ENCODE measurements around the gene CHRNB4.

CHRNB4 gene

DNA sequence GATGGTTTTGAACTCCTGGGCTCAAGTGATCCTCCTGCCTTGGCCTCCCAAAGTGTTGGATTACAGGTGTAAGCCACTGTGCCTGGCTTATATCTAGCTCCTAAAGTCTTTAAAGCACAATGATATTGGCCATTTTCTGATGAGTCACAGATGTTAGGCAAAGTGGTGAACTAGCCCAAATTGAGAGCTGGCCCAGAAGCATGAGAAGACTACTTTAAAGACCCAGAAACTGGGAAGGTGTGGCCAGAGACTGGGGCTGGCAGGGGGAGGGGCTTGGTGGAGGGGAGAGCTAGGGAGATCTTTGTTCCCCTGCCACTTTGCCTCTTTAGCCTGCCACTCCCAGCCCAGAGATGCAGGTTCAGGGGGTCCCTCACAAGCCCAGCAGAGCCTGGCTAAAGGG is 41.8 kb downstream of the CHRNB4 start:
- no peak for TF ChIP-seq POLR2A (IDR thresholded peaks at IDR 0.05; ENCODE audit: extremely low read depth, insufficient read length)
- TF ChIP-seq, protein P1, sequence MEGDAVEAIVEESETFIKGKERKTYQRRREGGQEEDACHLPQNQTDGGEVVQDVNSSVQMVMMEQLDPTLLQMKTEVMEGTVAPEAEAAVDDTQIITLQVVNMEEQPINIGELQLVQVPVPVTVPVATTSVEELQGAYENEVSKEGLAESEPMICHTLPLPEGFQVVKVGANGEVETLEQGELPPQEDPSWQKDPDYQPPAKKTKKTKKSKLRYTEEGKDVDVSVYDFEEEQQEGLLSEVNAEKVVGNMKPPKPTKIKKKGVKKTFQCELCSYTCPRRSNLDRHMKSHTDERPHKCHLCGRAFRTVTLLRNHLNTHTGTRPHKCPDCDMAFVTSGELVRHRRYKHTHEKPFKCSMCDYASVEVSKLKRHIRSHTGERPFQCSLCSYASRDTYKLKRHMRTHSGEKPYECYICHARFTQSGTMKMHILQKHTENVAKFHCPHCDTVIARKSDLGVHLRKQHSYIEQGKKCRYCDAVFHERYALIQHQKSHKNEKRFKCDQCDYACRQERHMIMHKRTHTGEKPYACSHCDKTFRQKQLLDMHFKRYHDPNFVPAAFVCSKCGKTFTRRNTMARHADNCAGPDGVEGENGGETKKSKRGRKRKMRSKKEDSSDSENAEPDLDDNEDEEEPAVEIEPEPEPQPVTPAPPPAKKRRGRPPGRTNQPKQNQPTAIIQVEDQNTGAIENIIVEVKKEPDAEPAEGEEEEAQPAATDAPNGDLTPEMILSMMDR (IDR thresholded peaks at IDR 0.05; ENCODE audit: low read depth, low read length), result no peak
- TF ChIP-seq, protein P2, sequence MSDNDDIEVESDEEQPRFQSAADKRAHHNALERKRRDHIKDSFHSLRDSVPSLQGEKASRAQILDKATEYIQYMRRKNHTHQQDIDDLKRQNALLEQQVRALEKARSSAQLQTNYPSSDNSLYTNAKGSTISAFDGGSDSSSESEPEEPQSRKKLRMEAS (IDR thresholded peaks at IDR 0.05; ENCODE audit: low read depth, low read length), result no peak
- TF ChIP-seq MYC (IDR thresholded peaks at IDR 0.05; ENCODE audit: low read depth, low read length), result no peak
- peak; percentile 22 for DNase-seq (ENCODE audit: low read depth)
- H3K4me3 ChIP-seq (ENCODE audit: low read depth, low read length), result no peak overlapping the region

DNA sequence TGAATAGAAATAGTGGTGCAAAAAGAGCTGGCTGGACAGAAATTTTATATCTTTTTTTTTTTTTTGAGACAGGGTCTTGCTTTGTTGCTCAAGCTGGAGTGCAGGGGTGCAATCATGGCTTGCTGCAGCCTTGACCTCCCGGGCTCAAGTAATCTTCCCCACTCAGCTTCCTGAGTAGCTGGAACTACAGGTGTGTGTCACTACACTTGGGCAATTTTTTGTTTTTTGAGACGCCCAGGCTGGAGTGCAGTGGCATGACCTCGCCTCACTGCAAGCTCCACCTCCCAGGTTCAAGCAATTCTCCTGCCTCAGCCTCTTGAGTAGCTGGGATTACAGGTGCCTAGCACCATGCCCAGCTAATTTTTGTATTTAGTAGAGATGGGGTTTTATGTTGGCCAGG is 42.7 kb downstream of the CHRNB4 start:
- no peak overlapping the region for H3K4me3 ChIP-seq (ENCODE audit: low read depth, low read length)
- TF ChIP-seq, protein P1 (IDR thresholded peaks at IDR 0.05; ENCODE audit: low read depth, low read length), result no peak
- TF ChIP-seq POLR2A (IDR thresholded peaks at IDR 0.05; ENCODE audit: extremely low read depth, insufficient read length) (no peak), MYC (IDR thresholded peaks at IDR 0.05; ENCODE audit: low read depth, low read length) (no peak)
- TF ChIP-seq, protein P2 (IDR thresholded peaks at IDR 0.05; ENCODE audit: low read depth, low read length), result no peak
- no peak for DNase-seq (ENCODE audit: low read depth)

DNA sequence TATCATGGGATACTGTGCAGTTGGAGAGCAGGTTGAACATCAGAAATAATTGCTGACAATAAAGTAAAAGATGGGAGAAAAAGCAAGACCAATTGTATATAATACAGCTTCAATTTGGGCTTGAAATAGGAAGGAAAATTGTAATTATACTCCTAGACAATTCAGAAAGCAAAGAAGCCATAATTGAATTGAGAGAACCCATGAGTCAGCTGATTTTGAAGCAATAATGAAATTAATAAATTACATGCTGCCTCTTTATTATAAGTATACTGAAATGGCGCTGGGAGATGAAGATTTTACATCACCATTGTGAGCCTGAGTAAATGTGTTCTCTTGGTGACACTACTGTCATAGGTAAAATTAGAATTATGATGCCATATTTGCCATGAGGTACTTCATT is 43.4 kb downstream of the CHRNB4 start:
- H3K4me3 ChIP-seq (ENCODE audit: low read depth, low read length), result no peak overlapping the region
- DNase-seq (ENCODE audit: low read depth), result no peak
- TF ChIP-seq MYC (IDR thresholded peaks at IDR 0.05; ENCODE audit: low read depth, low read length) (no peak), POLR2A (IDR thresholded peaks at IDR 0.05; ENCODE audit: extremely low read depth, insufficient read length) (no peak)
- TF ChIP-seq, protein P1 (IDR thresholded peaks at IDR 0.05; ENCODE audit: low read depth, low read length), result no peak
- TF ChIP-seq, protein P2 (IDR thresholded peaks at IDR 0.05; ENCODE audit: low read depth, low read length), result no peak

DNA sequence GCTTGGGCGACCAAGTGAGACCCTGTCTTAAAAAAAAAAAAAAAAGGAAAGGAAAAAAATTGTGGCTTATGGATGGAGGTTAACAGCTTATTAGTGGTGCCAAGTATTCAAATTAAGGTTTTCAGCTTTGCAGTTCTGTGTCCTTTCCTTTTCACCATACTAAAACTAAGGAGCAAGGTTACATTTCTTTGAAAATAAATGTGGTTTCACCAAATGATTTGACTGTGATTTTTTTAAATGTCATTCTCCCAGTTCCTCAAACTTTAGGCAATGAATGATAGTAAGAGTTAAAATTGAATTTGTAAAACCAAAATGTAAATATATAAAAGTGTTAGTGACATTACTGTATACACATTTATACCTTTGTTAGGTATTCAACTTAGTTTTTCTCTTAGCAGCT is 66.1 kb downstream of the CHRNB4 start:
- no peak for DNase-seq (ENCODE audit: low read depth)
- no peak for TF ChIP-seq MYC (IDR thresholded peaks at IDR 0.05; ENCODE audit: low read depth, low read length)
- TF ChIP-seq, protein P2 (IDR thresholded peaks at IDR 0.05; ENCODE audit: low read depth, low read length), result no peak
- TF ChIP-seq, protein P1 (IDR thresholded peaks at IDR 0.05; ENCODE audit: low read depth, low read length), result no peak
- H3K4me3 ChIP-seq (ENCODE audit: low read depth, low read length), result no peak overlapping the region
